ENCODE data around the gene TSPEAR.

TSPEAR gene

GRCh38 chr21:44489962-44490361 is 221.4 kb downstream of the TSPEAR start:
- TF ChIP-seq POLR2AphosphoS5 (IDR thresholded peaks at IDR 0.05; ENCODE audit: low read depth, low read length) (no peak), TAF1 (IDR thresholded peaks at IDR 0.05; ENCODE audit: borderline replicate concordance, insufficient read depth, low read length) (no peak), FOXP2 (optimal IDR thresholded peaks at IDR 0.05; ENCODE audit: borderline replicate concordance, extremely low read depth, extremely low read length, insufficient read depth) (no peak), REST (IDR thresholded peaks at IDR 0.05; ENCODE audit: insufficient read depth in 1 of 2, low read depth in 2 of 2, low read length in 2 of 2) (no peak), SIN3A (IDR thresholded peaks at IDR 0.05; ENCODE audit: borderline replicate concordance, insufficient read depth, low read length) (no peak)

DNA sequence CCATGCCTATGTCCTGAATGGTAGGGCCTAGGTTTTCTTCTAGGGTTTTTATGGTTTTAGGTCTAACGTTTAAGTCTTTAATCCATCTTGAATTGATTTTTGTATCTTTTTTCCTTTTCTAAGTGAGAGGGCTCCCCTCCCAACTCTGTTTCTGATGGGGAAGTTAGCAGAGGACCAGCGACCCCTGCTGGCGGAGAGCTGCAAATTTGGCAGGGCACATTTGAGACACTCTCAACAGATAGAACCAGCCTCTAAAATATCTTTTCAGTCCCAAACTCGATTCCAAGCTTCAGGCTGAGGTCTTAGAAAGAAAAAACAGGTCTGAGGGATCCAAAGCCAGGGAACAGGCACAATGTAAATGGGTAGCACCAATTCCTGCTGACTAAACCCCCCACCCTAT is 223.5 kb downstream of the TSPEAR start:
- no peak for TF ChIP-seq POLR2AphosphoS5 (IDR thresholded peaks at IDR 0.05; ENCODE audit: low read depth, low read length)
- no peak for TF ChIP-seq FOXP2 (optimal IDR thresholded peaks at IDR 0.05; ENCODE audit: borderline replicate concordance, extremely low read depth, extremely low read length, insufficient read depth)
- no peak for TF ChIP-seq SIN3A (IDR thresholded peaks at IDR 0.05; ENCODE audit: borderline replicate concordance, insufficient read depth, low read length)
- no peak for TF ChIP-seq TAF1 (IDR thresholded peaks at IDR 0.05; ENCODE audit: borderline replicate concordance, insufficient read depth, low read length)
- TF ChIP-seq REST (IDR thresholded peaks at IDR 0.05; ENCODE audit: insufficient read depth in 1 of 2, low read depth in 2 of 2, low read length in 2 of 2) = no peak

GRCh38 chr21:44486302-44486701 is 225.1 kb downstream of the TSPEAR start:
- no peak for TF ChIP-seq SIN3A (IDR thresholded peaks at IDR 0.05; ENCODE audit: borderline replicate concordance, insufficient read depth, low read length)

- no peak for TF ChIP-seq REST (IDR thresholded peaks at IDR 0.05; ENCODE audit: insufficient read depth in 1 of 2, low read depth in 2 of 2, low read length in 2 of 2)
- TF ChIP-seq TAF1 (IDR thresholded peaks at IDR 0.05; ENCODE audit: borderline replicate concordance, insufficient read depth, low read length) = no peak
- no peak for TF ChIP-seq POLR2AphosphoS5 (IDR thresholded peaks at IDR 0.05; ENCODE audit: low read depth, low read length)
- no peak for TF ChIP-seq SIN3A (IDR thresholded peaks at IDR 0.05; ENCODE audit: borderline replicate concordance, insufficient read depth, low read length)
- no peak for TF ChIP-seq FOXP2 (optimal IDR thresholded peaks at IDR 0.05; ENCODE audit: borderline replicate concordance, extremely low read depth, extremely low read length, insufficient read depth)
Measured at GRCh38 chr21:44485796-44486195, 225.6 kb downstream of the TSPEAR start.

GRCh38 chr21:44485254-44485793 is 226.0 kb downstream of the TSPEAR start:
- TF ChIP-seq POLR2AphosphoS5 (IDR thresholded peaks at IDR 0.05; ENCODE audit: low read depth, low read length) = peak; percentile 44; the same call in 1 of the 2 replicates
- no peak for TF ChIP-seq SIN3A (IDR thresholded peaks at IDR 0.05; ENCODE audit: borderline replicate concordance, insufficient read depth, low read length)

- TF ChIP-seq TAF1 (IDR thresholded peaks at IDR 0.05; ENCODE audit: borderline replicate concordance, insufficient read depth, low read length) (no peak), SIN3A (IDR thresholded peaks at IDR 0.05; ENCODE audit: borderline replicate concordance, insufficient read depth, low read length) (no peak), FOXP2 (optimal IDR thresholded peaks at IDR 0.05; ENCODE audit: borderline replicate concordance, extremely low read depth, extremely low read length, insufficient read depth) (no peak), POLR2AphosphoS5 (IDR thresholded peaks at IDR 0.05; ENCODE audit: low read depth, low read length) (no peak), REST (IDR thresholded peaks at IDR 0.05; ENCODE audit: insufficient read depth in 1 of 2, low read depth in 2 of 2, low read length in 2 of 2) (no peak)
Measured at GRCh38 chr21:44484498-44485253, 226.7 kb downstream of the TSPEAR start.

Data from PFSK-1 (cell line).